Activated naive CD8-positive, alpha-beta T cell treated with anti-CD3 and anti-CD28 coated beads, Interleukin-2, amount 50 U/mL, for 24 hours (primary cell): Measurements from ENCODE around the gene ATAD2B.
"Not testable (repeated sequence)": the region's sequence is repeated elsewhere in the genome, so short reads cannot be mapped to it uniquely, and the experiment has no call there.

Experiments used
- ATAC-seq: fragments of 150-1000 bp; cut with Tn5 transposase; one replicate; pipeline ENCODE4 v1.10.0; 2021
- DNase-seq: peaks from one replicate; pipeline ENCODE4 v3.0.0; 2021
- H3K27ac Mint-ChIP-seq: one replicate; pipeline ENCODE4 v1.8.0; 2021; ENCODE audit warnings: mild to moderate bottlenecking, mixed read lengths
- H3K27me3 Mint-ChIP-seq: one replicate; pipeline ENCODE4 v1.8.0; 2021; ENCODE audit warnings: mixed read lengths
- H3K36me3 Mint-ChIP-seq: one replicate; pipeline ENCODE4 v1.8.0; 2021; ENCODE audit warnings: low read depth, mixed read lengths
- H3K4me1 Mint-ChIP-seq: one replicate; pipeline ENCODE4 v1.8.0; 2021; ENCODE audit warnings: mixed read lengths
- H3K4me3 Mint-ChIP-seq: one replicate; pipeline ENCODE4 v1.8.0; 2021; ENCODE audit warnings: mild to moderate bottlenecking, moderate library complexity, mixed read lengths
- H3K9me3 Mint-ChIP-seq: one replicate; pipeline ENCODE4 v1.8.0; 2021; ENCODE audit warnings: mixed read lengths

Gene ATAD2B

DNA sequence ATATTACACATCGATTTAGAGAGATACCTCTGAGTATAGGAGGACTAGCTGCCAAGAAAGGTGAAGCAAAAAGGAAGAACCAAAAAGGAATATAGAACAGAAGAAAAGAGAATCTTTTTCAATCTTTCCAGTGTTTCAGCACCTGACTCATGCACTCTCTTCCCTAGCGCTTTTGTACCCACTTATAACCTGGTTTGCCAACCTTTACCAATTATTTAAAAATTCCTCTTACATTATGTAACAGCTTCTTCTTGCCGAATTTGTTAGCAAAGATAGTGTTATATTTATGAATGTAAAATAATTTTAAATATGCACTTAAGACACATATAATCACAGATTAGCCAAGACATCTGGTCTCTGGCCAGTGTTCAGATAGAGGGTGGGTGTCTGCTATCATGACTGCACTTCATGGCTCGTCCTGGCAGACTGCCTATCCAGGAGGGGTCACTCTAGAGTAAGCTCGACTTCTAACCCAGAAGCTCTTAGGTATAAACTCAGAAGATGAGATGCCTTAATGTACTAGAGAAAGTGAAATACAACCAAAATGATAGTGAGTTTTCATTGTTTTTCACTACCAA lies 122.9 kb downstream of the ATAD2B start:
- Mint-ChIP-seq H3K4me1 (peaks cover under 1% of the 10 kb centered on the region), H3K27me3 (no peaks in the 10 kb centered on the region), H3K27ac (no peak overlapping the region), H3K4me3 (no peak overlapping the region), H3K36me3 (peaks cover 10% of the 10 kb centered on the region), H3K9me3 (no peaks in the 10 kb centered on the region)
- ATAC-seq = no peak
- no peak for DNase-seq

DNA sequence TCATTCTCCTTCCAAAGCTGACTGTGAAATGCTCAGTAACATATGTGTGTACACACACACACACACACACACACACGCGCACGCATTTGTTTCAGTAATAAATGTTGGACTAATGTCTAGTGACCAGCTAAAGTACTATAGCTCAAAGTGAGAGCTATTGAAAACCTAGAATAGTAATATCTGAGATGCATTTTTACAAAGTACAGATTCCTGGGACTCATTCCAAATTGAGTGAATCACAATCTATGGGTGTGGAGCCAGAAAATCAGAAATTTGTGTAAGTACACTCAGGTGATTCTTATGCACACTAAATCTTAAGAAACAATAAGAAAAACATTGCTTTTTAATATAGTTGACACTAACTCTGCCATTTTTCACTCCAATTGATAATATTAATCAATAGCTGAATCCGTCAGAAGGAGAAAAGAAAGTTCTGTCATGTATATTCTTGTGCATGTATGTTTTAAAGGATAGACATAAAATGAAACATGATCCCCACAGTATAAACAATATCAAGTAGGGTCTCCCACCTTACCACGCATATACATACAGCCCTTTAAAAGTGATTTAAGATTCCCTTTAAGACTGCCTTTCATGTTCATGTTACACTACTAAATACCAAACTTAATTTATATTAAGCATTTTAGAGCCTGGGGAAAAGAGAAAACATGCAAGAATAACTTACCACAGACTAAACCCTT lies 123.5 kb downstream of the ATAD2B start:
- H3K4me3 Mint-ChIP-seq = no peak overlapping the region
- no peak for DNase-seq
- no peak for ATAC-seq

DNA sequence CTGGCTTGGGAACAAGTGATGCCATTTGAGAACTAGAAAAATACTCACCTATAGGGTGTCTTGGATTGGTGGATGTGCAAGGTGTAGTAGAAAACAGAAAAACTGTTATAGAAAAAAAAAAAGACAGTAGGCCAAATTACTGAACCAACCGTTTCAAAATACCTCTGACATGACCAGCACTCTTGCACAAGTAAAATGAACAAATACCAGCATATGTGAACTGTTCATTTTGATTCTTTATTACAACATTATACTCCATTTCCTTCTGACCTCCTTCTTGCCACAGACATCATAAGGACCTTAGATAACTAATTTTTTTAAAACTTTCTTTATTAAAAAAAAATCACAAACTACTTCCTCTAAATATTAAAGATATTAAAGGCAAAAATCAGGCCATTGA lies 125.5 kb downstream of the ATAD2B start:
- ATAC-seq (no peak), DNase-seq (no peak)
- no peaks in the 10 kb centered on the region for H3K27me3 Mint-ChIP-seq
- no peaks in the 10 kb centered on the region for H3K9me3 Mint-ChIP-seq
- H3K4me1 Mint-ChIP-seq = no peaks in the 10 kb centered on the region
- H3K27ac Mint-ChIP-seq = no peak overlapping the region
- H3K36me3 Mint-ChIP-seq = peaks cover 9% of the 10 kb centered on the region
- no peak overlapping the region for H3K4me3 Mint-ChIP-seq

More for the DNA sequence above, 123.5 kb downstream of the ATAD2B start:
- Mint-ChIP-seq H3K9me3 (no peaks in the 10 kb centered on the region), H3K4me1 (no peaks in the 10 kb centered on the region), H3K36me3 (peaks cover 10% of the 10 kb centered on the region), H3K27ac (no peak overlapping the region), H3K27me3 (no peaks in the 10 kb centered on the region)

DNA sequence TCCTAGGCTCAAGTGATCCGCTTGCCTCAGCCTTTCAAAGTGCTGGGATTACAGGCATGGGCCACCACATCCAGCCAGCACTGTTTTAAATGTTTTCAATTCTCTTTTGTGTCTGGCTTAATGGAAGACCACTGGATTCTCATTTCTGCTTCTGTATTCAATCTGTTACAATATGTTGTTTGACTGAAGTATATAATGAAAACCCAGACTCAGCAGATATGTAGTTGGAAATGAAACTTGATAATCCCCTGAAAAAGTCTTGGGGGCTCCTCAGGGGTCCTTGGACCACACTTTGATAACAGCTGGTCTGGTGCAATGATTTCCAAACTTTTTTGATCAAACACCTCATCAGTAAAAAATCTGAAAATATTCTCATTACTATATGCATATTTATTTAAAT lies 132.7 kb downstream of the ATAD2B start:
- H3K36me3 Mint-ChIP-seq = peaks cover 7% of the 10 kb centered on the region
- no peak overlapping the region for H3K27ac Mint-ChIP-seq
- ATAC-seq = no peak
- no peaks in the 10 kb centered on the region for H3K27me3 Mint-ChIP-seq
- H3K4me1 Mint-ChIP-seq = peaks cover 6% of the 10 kb centered on the region
- H3K4me3 Mint-ChIP-seq = no peak overlapping the region
- DNase-seq = no peak
- H3K9me3 Mint-ChIP-seq = no peaks in the 10 kb centered on the region

DNA sequence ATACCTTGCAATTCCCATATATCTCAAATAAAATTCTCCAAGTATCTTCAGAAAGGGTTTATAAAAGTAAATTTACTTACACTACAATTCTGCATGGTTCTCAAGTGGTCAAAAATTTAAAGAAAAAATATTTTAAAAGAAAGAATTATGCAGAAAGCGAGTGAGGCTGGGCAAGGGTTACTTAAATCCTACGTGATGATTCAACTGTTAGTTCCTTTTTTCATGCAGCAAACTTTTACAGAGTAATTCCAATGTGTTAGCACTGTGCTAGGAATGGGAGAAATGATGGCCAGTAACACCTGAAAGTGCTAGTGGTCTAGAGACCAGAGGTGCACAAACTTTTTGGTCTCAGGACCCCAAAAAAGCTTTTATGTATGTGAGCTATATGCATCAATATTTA lies 133.4 kb downstream of the ATAD2B start:
- Mint-ChIP-seq H3K4me3 (no peak overlapping the region), H3K27me3 (no peaks in the 10 kb centered on the region), H3K9me3 (no peaks in the 10 kb centered on the region), H3K27ac (no peak overlapping the region), H3K36me3 (peaks cover 11% of the 10 kb centered on the region), H3K4me1 (peaks cover 13% of the 10 kb centered on the region)
- ATAC-seq (no peak), DNase-seq (no peak)

GRCh38 chr2:23791030-23791429 lies 135.9 kb downstream of the ATAD2B start:
- DNase-seq (no peak), ATAC-seq (no peak)
- Mint-ChIP-seq H3K4me1 (peaks cover 23% of the 10 kb centered on the region), H3K36me3 (peaks cover 12% of the 10 kb centered on the region), H3K27me3 (no peaks in the 10 kb centered on the region), H3K27ac (no peak overlapping the region), H3K9me3 (no peaks in the 10 kb centered on the region), H3K4me3 (no peak overlapping the region)

DNA sequence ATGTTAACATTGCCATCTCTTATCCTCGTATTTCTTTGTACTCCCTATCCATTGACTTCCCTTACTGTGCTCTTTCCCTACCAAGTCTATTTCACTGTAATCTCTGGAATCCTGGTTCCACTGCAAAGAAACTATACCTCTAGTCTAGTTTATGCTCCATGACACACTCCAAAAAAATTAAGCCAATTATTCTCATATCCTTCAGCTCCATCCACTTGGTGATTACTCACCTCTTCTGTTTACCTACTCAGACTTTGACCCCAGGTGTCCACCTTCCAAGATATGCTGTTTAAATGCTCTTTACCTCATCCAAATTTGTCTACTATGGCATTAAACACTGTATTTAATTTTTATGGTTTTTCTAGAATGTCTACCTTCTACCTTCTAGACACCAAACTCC lies 137.9 kb downstream of the ATAD2B start:
- Mint-ChIP-seq H3K4me3 (no peak overlapping the region), H3K27ac (no peak overlapping the region), H3K27me3 (no peaks in the 10 kb centered on the region), H3K36me3 (peaks cover 20% of the 10 kb centered on the region), H3K4me1 (peaks cover 23% of the 10 kb centered on the region), H3K9me3 (no peaks in the 10 kb centered on the region)
- DNase-seq (no peak), ATAC-seq (no peak)

DNA sequence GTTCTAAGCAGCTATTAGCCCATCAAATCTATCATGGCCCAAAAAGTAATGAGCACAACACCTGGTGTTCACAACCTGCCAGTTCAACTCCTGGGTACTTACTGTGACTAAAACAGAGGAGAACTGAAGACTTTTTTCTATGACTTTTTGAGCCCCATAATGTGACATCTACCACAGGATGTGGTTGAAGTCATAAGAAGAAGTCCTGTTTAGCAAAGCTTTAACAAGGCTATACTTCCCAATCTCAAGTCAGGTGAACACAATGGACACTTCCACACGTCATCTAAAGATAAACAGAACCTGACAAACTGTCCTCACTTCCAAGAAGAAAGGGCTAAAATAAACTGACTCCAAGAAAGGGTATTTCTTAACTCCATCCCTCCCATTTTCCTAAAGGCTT lies 138.8 kb downstream of the ATAD2B start:
- Mint-ChIP-seq H3K27me3 (no peaks in the 10 kb centered on the region), H3K27ac (no peak overlapping the region), H3K4me3 (no peak overlapping the region)

DNA sequence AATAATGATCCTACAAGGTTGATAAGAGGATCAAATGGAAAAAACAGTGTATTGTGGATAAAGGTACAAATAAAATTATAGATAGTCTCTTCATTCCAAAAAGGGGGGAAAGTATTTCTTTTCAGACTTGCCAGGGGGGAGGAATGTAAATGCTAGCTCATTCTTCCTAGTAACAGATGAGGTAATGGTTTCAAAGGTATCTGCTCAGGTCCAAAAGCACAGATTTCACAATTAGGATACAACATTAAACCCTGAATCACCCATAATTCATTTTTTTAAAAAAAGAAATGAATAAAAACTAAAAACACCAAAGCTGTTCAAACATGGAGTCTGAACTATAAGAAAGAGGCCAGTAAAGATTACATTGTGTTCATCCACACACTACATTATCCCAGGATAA lies 142.0 kb downstream of the ATAD2B start:
- Mint-ChIP-seq H3K36me3 (peaks cover 29% of the 10 kb centered on the region), H3K9me3 (no peaks in the 10 kb centered on the region), H3K4me1 (peaks cover 21% of the 10 kb centered on the region), H3K27me3 (no peaks in the 10 kb centered on the region), H3K27ac (no peak overlapping the region), H3K4me3 (no peak overlapping the region)
- ATAC-seq (no peak), DNase-seq (no peak)

More for the DNA sequence above, 138.8 kb downstream of the ATAD2B start:
- Mint-ChIP-seq H3K4me1 (peaks cover 23% of the 10 kb centered on the region), H3K36me3 (peaks cover 24% of the 10 kb centered on the region), H3K9me3 (no peaks in the 10 kb centered on the region)
- DNase-seq (no peak), ATAC-seq (peak; percentile 68)

DNA sequence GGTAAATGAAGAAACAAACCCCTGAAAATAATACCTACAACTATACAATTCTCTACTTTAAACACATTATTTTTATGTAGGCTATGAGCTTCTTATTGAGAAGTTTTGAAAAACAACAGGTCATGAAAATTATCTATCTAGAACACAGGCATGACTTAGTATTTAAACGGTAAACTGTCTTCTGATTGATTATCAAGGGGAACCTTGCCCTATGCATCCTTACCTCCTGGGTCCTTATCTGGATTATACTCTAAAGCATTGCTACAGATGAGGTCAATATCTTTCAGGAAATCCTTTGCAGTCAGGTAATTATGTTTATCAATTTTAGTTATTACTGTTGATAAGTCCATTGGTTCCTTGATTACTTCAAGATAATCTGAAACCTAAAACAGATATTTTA lies 144.3 kb downstream of the ATAD2B start:
- ATAC-seq (no peak), DNase-seq (no peak)
- no peaks in the 10 kb centered on the region for H3K9me3 Mint-ChIP-seq
- H3K27me3 Mint-ChIP-seq = no peaks in the 10 kb centered on the region
- H3K27ac Mint-ChIP-seq = no peak overlapping the region
- peaks cover 2% of the 10 kb centered on the region for H3K4me1 Mint-ChIP-seq
- no peak overlapping the region for H3K4me3 Mint-ChIP-seq
- peaks cover 24% of the 10 kb centered on the region for H3K36me3 Mint-ChIP-seq

- DNase-seq (no peak), ATAC-seq (no peak)
- Mint-ChIP-seq H3K36me3 (peaks cover 23% of the 10 kb centered on the region), H3K9me3 (no peaks in the 10 kb centered on the region), H3K4me3 (no peak overlapping the region), H3K27me3 (no peaks in the 10 kb centered on the region), H3K27ac (no peak overlapping the region), H3K4me1 (no peaks in the 10 kb centered on the region)
Observed at GRCh38 chr2:23782126-23782525, 144.8 kb downstream of the ATAD2B start.

GRCh38 chr2:23780465-23780864 lies 146.5 kb downstream of the ATAD2B start:
- not testable (repeated sequence) for H3K27me3 Mint-ChIP-seq, H3K4me1 Mint-ChIP-seq, H3K9me3 Mint-ChIP-seq, H3K4me3 Mint-ChIP-seq, H3K27ac Mint-ChIP-seq, ATAC-seq, DNase-seq
- peaks cover 19% of the 10 kb centered on the region for H3K36me3 Mint-ChIP-seq

GRCh38 chr2:23777826-23778225 lies 149.1 kb downstream of the ATAD2B start:
- Mint-ChIP-seq H3K4me3 (no peak overlapping the region), H3K9me3 (no peaks in the 10 kb centered on the region), H3K4me1 (no peaks in the 10 kb centered on the region), H3K27ac (no peak overlapping the region), H3K36me3 (peaks cover 22% of the 10 kb centered on the region), H3K27me3 (no peaks in the 10 kb centered on the region)
- ATAC-seq = no peak
- DNase-seq = no peak

DNA sequence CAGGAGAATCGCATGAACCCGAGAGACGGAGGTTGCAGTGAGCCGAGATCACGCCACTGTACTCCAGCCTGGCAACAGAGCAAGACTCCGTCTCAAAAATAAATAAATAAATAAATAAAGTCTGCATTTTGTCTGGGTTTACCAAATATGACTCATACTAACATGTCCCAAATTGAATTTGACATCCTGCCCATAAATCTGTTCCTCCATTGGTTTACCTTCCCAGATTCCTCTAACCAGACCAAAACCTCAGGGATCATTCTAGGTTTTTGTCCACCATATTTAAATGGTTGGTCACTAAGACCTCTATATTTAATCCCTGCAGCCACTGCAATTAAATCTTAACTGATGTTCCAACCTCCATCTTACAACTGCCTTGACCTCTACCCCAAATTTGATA lies 150.9 kb downstream of the ATAD2B start:
- H3K27ac Mint-ChIP-seq = no peak overlapping the region
- no peak overlapping the region for H3K4me3 Mint-ChIP-seq
- no peaks in the 10 kb centered on the region for H3K9me3 Mint-ChIP-seq
- H3K27me3 Mint-ChIP-seq = no peaks in the 10 kb centered on the region
- no peak for ATAC-seq
- DNase-seq = no peak
- H3K4me1 Mint-ChIP-seq = no peaks in the 10 kb centered on the region
- H3K36me3 Mint-ChIP-seq = peaks cover 29% of the 10 kb centered on the region

- H3K9me3 Mint-ChIP-seq = no peaks in the 10 kb centered on the region
- H3K36me3 Mint-ChIP-seq = peaks cover 37% of the 10 kb centered on the region
- no peak overlapping the region for H3K4me3 Mint-ChIP-seq
- H3K27ac Mint-ChIP-seq = no peak overlapping the region
- no peak for DNase-seq
- no peaks in the 10 kb centered on the region for H3K4me1 Mint-ChIP-seq
- H3K27me3 Mint-ChIP-seq = no peaks in the 10 kb centered on the region
- no peak for ATAC-seq
Observed at GRCh38 chr2:23772684-23773083, 154.2 kb downstream of the ATAD2B start.
